Subcutaneous abdominal adipose tissue (tissue), 5 donors: ENCODE data around the gene PSG6.
"Not testable (repeated sequence)": the region's sequence is repeated elsewhere in the genome, so short reads cannot be mapped to it uniquely, and the experiment has no call there.

Experiments
- H3K27ac ChIP-seq: one replicate; pipeline ENCODE4 v1.7.0; 2013; ENCODE audit warnings: low read depth, mild to moderate bottlenecking, inconsistent platforms, low read length, moderate library complexity
- H3K27me3 ChIP-seq, 5 donors: one replicate each; pipeline ENCODE4 v1.7.0; 2013; ENCODE audit warnings: low read length in 5 of 5, inconsistent platforms in 1 of 5; ENCODE audit not compliant: control insufficient read depth in 5 of 5, insufficient read depth in 4 of 5
- H3K36me3 ChIP-seq, 5 donors: one replicate each; pipeline ENCODE4 v1.7.0; 2013; ENCODE audit warnings: low read length in 5 of 5; ENCODE audit not compliant: control insufficient read depth in 5 of 5, insufficient read depth in 5 of 5
- H3K4me1 ChIP-seq, 5 donors: one replicate each; pipeline ENCODE4 v1.7.0; 2013; ENCODE audit warnings: low read length in 5 of 5, mild to moderate bottlenecking in 3 of 5, moderate library complexity in 1 of 5; ENCODE audit not compliant: control insufficient read depth in 5 of 5, insufficient read depth in 5 of 5
- H3K4me3 ChIP-seq, 5 donors: one replicate each; pipeline ENCODE4 v1.7.0; 2013; ENCODE audit warnings: low read length in 5 of 5, low read depth in 1 of 5
- H3K9ac ChIP-seq, 5 donors: one replicate each; pipeline ENCODE4 v1.7.0; 2013; ENCODE audit warnings: low read length in 5 of 5, mild to moderate bottlenecking in 4 of 5, moderate library complexity in 3 of 5
- H3K9me3 ChIP-seq, 5 donors: one replicate each; pipeline ENCODE4 v1.7.0; 2013; ENCODE audit warnings: low read length in 5 of 5; ENCODE audit not compliant: control insufficient read depth in 5 of 5
- donor health status: healthy.
- donor health status: healthy.
- donor health status: healthy.
- donor health status: healthy.
- donor health status: healthy.

The PSG6 gene

DNA sequence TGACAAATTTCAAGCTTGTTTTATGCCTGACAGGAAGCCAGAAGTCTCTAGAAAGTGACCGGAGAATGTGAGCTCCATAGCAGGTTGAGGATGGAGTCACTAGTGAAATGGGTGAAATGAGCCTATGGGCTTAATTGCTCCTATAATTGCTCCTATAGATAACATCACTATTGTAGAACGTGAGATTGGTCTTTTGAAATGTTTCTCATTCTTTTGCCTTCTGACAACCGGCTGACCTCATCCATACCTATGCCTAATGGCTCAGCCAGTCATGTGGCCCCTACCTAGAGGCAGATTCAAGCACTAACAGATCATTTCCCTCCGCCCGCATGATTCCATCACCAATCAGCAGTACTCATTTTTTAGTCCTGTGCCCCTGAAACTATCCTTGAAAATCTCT lies 4.2 kb downstream of the PSG6 start:
- not testable (repeated sequence) for H3K4me1 ChIP-seq, H3K27ac ChIP-seq, H3K9ac ChIP-seq, H3K36me3 ChIP-seq, H3K9me3 ChIP-seq, H3K4me3 ChIP-seq, H3K27me3 ChIP-seq

DNA sequence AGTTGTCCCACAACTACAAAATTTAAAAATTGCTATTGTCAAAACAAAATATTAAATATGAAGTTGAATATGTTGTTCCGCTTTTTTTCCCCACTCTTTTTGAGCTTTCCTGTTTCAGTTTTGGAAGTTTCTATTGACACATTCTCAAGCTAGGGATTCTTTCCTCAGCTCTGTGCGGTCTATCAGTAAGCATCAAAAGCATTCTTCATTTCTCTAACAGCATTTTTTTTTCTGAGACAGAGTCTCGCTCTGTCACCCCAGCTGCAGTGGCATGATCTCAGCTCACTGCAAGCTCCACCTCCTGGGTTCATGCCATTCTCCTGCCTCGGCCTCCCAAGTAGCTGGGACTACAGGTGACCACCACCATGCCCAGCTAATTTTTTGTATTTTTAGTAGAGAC lies 4.8 kb downstream of the PSG6 start:
- H3K27ac ChIP-seq, H3K9ac ChIP-seq, H3K4me1 ChIP-seq, H3K4me3 ChIP-seq, H3K9me3 ChIP-seq, H3K36me3 ChIP-seq, H3K27me3 ChIP-seq: not testable (repeated sequence)

DNA sequence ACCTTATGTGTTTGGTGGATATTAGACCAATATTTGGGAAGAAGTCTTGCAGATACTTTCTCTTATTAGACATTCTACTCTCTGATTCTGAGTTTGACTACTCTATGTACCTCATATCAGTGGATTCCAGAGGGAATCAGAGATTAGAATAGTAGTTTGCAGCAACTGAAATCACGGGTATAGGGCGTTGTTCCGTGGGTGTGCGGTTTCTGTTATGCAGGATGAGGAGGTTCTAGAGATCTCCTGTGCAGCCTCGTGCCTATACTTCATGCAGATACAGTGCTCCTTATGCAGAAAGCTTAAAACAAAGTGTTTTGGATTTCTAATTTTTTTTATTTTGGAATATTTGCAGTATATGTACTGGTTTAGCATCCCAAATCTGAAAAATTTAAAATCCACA lies 6.0 kb downstream of the PSG6 start:
- not testable (repeated sequence) for H3K4me1 ChIP-seq, H3K9ac ChIP-seq, H3K4me3 ChIP-seq, H3K36me3 ChIP-seq, H3K27ac ChIP-seq, H3K27me3 ChIP-seq, H3K9me3 ChIP-seq

DNA sequence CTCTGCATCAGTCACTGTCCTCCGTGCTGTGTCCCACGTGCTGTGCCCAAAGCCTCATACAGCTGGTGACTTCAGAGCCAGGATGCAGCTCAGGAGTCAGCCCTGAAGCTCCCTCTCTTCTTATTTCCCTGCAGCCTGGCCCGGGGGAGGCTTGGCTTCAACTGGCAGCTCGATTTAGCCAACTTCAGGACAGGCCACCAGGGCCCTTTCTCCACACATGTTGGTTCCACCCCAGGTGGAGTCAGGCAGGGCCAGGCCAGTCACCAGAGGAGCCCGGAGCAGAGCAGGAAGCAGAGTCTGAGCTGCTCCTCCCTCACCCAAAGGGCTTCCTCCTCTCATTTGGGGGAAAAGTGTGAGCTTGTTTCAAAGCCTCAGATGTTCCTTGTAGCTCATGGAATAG lies 11.5 kb downstream of the PSG6 start:
- H3K9ac ChIP-seq, H3K4me1 ChIP-seq, H3K9me3 ChIP-seq, H3K27me3 ChIP-seq, H3K36me3 ChIP-seq, H3K4me3 ChIP-seq, H3K27ac ChIP-seq: not testable (repeated sequence)

DNA sequence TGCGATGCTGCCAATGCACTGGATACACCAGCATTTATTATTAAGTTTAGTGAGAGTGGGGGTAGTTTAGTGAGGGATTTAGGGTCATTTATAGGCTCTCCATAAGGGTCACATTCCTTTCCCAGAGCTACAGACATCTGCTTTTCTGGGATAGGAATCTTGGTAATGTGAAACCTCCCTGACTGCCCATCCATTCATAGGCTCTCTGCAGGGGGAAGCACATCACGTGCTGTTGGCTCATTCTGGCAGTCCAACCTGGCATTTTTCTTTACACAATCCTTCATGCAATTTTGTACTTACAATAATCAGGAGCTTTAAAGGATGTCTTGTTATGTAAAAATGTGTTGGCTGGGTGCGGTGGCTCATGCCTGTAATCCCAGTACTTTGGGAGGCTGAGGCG lies 17.1 kb downstream of the PSG6 start:
- H3K4me3 ChIP-seq, H3K9ac ChIP-seq, H3K36me3 ChIP-seq, H3K27ac ChIP-seq, H3K27me3 ChIP-seq, H3K9me3 ChIP-seq, H3K4me1 ChIP-seq: not testable (repeated sequence)

DNA sequence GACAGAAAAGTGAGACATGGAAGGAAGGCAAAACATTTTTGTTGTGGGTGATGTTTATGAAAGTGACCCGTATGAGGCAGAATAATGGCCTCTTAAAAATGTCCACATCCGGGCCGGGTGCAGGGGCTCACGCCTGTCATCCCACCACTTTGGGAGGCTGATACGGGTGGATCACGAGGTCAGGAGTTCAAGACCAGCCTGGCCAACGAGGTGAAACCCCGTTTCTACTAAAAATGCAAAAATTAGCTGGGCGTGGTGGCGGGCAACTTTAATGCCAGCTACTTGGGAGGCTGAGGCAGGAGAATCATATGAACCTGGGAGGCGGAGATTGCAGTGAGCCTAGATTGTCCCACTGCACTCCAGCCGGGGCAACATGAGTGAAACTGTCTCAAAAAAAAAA lies 18.0 kb downstream of the PSG6 start:
- H3K9ac ChIP-seq, H3K36me3 ChIP-seq, H3K9me3 ChIP-seq, H3K4me1 ChIP-seq, H3K4me3 ChIP-seq, H3K27me3 ChIP-seq, H3K27ac ChIP-seq: not testable (repeated sequence)

DNA sequence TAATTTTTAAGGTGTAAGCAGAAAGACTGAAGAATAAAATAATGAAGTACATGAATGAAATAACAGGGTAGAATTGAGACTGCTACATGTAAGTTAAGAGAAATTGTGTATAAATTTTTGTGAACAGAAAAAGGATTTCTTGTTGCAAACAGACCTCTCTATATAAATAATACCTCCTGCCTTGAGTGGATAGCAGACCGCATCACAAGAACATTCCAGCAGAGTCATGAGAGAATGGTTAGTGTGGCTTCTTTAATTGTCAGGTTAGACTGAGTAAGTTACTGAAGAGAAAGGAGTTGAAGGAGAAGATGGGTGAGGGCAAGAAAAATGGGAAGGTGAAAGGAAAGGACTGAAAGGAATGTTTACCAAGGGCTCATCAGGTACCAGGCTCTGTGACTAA lies 18.6 kb downstream of the PSG6 start:
- H3K9me3 ChIP-seq, H3K4me3 ChIP-seq, H3K27me3 ChIP-seq, H3K4me1 ChIP-seq, H3K27ac ChIP-seq, H3K36me3 ChIP-seq, H3K9ac ChIP-seq: not testable (repeated sequence)

DNA sequence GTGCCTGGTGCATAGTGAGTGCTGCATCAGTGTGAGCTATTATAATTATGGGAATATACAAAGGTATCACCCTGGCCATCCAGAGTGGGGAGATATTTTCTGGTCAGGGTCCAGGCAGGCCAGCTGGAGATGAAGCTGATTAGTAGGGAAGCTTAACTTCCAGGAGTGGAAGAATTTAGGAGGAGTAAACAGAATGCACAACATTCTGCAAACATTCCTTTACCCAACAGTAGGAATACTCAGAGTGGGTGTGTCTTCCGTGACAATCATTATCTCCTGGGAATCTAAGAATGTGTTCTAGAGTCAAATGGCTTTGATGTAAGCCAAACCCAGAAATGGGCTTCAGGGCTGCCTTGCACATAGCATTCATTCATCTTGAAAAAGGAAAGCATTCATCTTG lies 19.0 kb downstream of the PSG6 start:
- H3K9ac ChIP-seq, H3K27ac ChIP-seq, H3K4me1 ChIP-seq: not testable (repeated sequence)

DNA sequence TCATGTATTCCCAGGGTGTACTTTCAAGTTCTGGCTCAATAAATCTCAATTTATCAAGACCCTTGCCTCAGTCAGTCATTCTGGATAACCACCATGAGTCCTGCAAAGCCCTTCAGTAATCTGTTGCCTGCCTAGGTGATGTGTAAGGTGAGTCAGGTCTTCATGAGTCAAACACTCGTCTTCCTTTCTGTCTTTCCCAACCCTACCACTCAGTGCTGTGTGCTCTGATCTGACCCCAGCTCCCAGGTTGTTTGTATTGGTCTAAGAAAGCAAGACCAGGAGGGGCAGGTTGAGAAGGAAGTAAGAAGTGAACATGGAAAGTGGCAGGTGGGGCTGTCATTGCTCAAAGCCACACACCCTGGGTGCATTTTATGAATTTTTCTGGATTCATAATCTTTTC lies 20.0 kb downstream of the PSG6 start:
- not testable (repeated sequence) for H3K4me3 ChIP-seq, H3K36me3 ChIP-seq, H3K4me1 ChIP-seq, H3K27me3 ChIP-seq, H3K9ac ChIP-seq, H3K9me3 ChIP-seq, H3K27ac ChIP-seq

More for the DNA sequence above, 19.0 kb downstream of the PSG6 start:
- H3K36me3 ChIP-seq, H3K27me3 ChIP-seq, H3K9me3 ChIP-seq, H3K4me3 ChIP-seq: not testable (repeated sequence)

DNA sequence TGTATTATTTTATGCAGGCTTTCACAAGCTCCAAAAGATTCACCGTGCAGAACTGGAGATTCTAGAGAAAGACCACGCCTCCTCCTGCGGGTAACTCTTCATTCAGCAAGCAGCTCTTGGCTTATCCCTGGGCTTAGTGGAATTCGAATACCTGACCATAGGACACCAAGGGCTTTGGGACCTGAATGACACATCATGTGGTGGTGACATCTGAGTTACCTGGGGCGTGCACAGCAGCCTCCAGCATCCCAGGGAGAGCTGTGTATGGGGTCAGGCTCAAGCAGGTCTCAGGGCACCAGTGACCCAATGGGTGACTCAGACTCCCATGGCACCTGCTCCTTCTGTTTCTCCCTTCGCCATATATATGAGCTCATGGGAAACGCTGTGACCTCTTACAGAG lies 27.2 kb downstream of the PSG6 start:
- H3K4me1 ChIP-seq, H3K9me3 ChIP-seq: not testable (repeated sequence)

DNA sequence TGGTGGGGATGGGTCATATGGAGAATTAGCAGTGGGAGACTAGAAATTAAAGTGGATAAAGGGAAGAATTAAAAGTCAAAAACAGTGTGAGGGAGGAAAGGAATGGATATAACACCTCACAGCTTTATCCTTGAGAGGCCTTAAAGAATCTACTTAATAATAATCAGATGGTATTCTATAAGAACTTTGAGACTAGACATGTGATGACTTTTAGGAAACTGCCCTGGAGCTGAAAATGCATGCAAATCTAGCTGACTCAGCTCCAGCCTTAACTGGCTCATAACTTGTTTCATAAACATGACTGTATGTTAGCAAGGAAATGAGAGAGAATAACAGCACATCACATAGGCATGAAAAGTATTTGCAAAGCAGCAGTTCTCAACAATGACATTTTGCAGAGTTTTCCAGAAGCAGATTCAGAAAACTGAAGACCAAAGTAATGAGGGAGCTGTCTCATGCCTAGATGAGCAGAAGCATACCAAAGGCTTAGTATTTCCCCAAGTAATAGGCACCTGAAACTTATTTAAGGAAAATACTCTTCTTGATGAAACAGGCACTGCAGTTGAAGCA lies 29.7 kb downstream of the PSG6 start:
- H3K9ac ChIP-seq, H3K4me3 ChIP-seq, H3K36me3 ChIP-seq, H3K4me1 ChIP-seq, H3K9me3 ChIP-seq, H3K27ac ChIP-seq, H3K27me3 ChIP-seq: not testable (repeated sequence)

More for the DNA sequence above, 27.2 kb downstream of the PSG6 start:
- H3K9ac ChIP-seq, H3K27ac ChIP-seq, H3K4me3 ChIP-seq, H3K36me3 ChIP-seq, H3K27me3 ChIP-seq: not testable (repeated sequence)
